Measurements from ENCODE around the gene NLN.

Gene NLN

GRCh38 chr5:65873181-65873750, 151.3 kb downstream of the NLN start:
- no peak for DNase-seq (ENCODE audit: low spot score)

- DNase-seq (ENCODE audit: low spot score), result no peak
Measured at GRCh38 chr5:65874241-65874640, 152.2 kb downstream of the NLN start.

GRCh38 chr5:65876496-65876895, 154.5 kb downstream of the NLN start:
- DNase-seq (ENCODE audit: low spot score), result no peak

DNA sequence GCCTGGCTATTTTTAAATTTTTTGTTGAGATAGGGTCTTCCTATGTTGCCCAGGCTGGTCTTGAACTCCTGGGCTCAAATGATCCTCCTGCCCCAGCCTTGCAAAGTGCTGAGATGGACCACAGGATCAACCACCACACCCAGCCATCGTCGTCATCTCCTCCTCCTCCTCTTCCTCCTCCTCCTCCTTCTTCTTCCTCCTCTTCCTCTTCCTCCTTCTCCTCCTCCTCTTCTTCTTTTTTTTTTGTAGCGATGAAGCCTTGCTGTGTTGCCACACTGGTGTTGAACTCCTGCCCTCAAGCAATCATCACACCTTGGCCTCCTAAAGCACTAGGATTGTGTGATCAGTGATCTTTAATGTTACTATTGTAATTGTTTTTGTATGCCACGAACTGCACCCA, 155.0 kb downstream of the NLN start:
- DNase-seq (ENCODE audit: low spot score), result no peak
